ENCODE results near the gene ELL.

DNA sequence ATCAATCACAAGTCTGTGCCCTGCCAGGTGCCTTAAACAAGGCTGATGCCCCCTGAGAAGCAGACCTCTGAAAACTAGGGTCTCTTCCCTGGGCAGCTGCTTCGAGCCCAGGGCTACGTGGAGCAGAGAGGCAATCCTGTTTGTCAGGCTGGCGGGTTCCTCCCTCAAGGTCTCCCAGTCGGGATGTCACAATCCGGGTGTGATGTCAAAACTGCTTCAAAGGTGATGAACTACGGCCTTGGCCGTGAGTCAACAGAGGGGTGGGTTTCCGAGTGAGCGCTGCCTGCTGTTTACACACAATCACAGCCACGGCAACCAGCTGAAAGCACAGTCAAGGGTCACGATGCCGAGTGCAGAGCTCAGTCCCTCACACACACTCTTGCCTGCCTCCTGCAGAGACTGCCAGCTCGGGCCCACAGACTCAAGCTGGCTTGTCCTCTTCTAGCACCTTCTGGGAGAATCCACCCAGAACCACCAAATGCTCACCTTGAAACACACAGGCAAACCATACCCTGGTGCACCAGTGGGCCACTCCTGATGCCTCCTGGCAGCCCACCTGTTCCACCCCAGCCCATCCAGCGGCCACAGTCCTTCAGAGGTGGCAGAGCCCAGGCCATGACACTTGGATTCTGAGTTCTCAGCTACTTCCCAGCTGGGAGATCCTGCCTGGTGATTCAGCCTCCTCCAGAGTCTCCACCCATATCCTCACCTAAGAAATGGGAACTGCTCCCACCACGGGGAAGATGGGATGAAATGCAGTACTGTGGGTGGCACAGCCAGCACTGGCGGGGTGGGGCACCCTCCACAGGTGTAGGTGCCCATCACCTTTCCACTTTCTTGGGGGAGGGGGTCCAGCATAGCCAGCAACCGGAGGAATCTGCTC, 6.8 kb downstream of the ELL start:
- TF ChIP-seq, protein P1, sequence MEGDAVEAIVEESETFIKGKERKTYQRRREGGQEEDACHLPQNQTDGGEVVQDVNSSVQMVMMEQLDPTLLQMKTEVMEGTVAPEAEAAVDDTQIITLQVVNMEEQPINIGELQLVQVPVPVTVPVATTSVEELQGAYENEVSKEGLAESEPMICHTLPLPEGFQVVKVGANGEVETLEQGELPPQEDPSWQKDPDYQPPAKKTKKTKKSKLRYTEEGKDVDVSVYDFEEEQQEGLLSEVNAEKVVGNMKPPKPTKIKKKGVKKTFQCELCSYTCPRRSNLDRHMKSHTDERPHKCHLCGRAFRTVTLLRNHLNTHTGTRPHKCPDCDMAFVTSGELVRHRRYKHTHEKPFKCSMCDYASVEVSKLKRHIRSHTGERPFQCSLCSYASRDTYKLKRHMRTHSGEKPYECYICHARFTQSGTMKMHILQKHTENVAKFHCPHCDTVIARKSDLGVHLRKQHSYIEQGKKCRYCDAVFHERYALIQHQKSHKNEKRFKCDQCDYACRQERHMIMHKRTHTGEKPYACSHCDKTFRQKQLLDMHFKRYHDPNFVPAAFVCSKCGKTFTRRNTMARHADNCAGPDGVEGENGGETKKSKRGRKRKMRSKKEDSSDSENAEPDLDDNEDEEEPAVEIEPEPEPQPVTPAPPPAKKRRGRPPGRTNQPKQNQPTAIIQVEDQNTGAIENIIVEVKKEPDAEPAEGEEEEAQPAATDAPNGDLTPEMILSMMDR (IDR thresholded peaks at IDR 0.05; ENCODE audit: insufficient read depth, low read length, poor library complexity, severe bottlenecking): no peak
- no peak for TF ChIP-seq EZH2phosphoT487 (conservative IDR thresholded peaks at IDR 0.05; ENCODE audit: low read length)
